GM18861 (cell line): ENCODE results near the gene RNF151.
"Not testable (repeated sequence)": the region's sequence is repeated elsewhere in the genome, so short reads cannot be mapped to it uniquely, and the experiment has no call there.

Experiments used
- ATAC-seq: cut with Tn5 transposase; IDR thresholded peaks from one replicate; pipeline ENCODE4 v1.9.1; 2021; ENCODE audit not compliant: unreplicated experiment

The RNF151 gene

GRCh38 chr16:2006317-2006716, 39.7 kb downstream of the RNF151 start:
- ATAC-seq: no peak

- ATAC-seq: no peak
These were observed 40.6 kb downstream of the RNF151 start for GRCh38 chr16:2007081-2007836.

- ATAC-seq: no peak
These were observed 41.4 kb downstream of the RNF151 start for GRCh38 chr16:2008009-2008526.

- ATAC-seq: no peak
These were observed 42.0 kb downstream of the RNF151 start for GRCh38 chr16:2008631-2009163.

- peak; percentile 24 for ATAC-seq
These were observed 42.6 kb downstream of the RNF151 start for GRCh38 chr16:2009164-2009711.

GRCh38 chr16:2009791-2010510, 43.3 kb downstream of the RNF151 start, which contains the start of gene ZNF598:
Gene ZNF598, minus strand, starts transcription at chr16:2009821.
- ATAC-seq: peak; percentile 64

- ATAC-seq: not testable (repeated sequence)
These were observed 45.1 kb downstream of the RNF151 start for GRCh38 chr16:2011726-2012125.

- no peak for ATAC-seq
These were observed 46.9 kb downstream of the RNF151 start for GRCh38 chr16:2013527-2013926.

GRCh38 chr16:2015117-2015946, 48.7 kb downstream of the RNF151 start:
- no peak for ATAC-seq

GRCh38 chr16:2015947-2016208, 49.2 kb downstream of the RNF151 start:
- no peak for ATAC-seq

GRCh38 chr16:2016407-2016922, 49.8 kb downstream of the RNF151 start:
- ATAC-seq: no peak
